ENCODE results near the gene DDX28.

DDX28 gene

GRCh38 chr16:68028996-68029395 lies 6.0 kb upstream of the DDX28 start:
- no peak for TF ChIP-seq POLR2AphosphoS5 (IDR thresholded peaks at IDR 0.05; ENCODE audit: low read depth, low read length)
- TF ChIP-seq FOXP2 (optimal IDR thresholded peaks at IDR 0.05; ENCODE audit: borderline replicate concordance, extremely low read depth, extremely low read length, insufficient read depth), result no peak
- no peak for TF ChIP-seq SIN3A (IDR thresholded peaks at IDR 0.05; ENCODE audit: borderline replicate concordance, insufficient read depth, low read length)
- TF ChIP-seq, protein P1, sequence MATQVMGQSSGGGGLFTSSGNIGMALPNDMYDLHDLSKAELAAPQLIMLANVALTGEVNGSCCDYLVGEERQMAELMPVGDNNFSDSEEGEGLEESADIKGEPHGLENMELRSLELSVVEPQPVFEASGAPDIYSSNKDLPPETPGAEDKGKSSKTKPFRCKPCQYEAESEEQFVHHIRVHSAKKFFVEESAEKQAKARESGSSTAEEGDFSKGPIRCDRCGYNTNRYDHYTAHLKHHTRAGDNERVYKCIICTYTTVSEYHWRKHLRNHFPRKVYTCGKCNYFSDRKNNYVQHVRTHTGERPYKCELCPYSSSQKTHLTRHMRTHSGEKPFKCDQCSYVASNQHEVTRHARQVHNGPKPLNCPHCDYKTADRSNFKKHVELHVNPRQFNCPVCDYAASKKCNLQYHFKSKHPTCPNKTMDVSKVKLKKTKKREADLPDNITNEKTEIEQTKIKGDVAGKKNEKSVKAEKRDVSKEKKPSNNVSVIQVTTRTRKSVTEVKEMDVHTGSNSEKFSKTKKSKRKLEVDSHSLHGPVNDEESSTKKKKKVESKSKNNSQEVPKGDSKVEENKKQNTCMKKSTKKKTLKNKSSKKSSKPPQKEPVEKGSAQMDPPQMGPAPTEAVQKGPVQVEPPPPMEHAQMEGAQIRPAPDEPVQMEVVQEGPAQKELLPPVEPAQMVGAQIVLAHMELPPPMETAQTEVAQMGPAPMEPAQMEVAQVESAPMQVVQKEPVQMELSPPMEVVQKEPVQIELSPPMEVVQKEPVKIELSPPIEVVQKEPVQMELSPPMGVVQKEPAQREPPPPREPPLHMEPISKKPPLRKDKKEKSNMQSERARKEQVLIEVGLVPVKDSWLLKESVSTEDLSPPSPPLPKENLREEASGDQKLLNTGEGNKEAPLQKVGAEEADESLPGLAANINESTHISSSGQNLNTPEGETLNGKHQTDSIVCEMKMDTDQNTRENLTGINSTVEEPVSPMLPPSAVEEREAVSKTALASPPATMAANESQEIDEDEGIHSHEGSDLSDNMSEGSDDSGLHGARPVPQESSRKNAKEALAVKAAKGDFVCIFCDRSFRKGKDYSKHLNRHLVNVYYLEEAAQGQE (IDR thresholded peaks at IDR 0.05; ENCODE audit: insufficient read depth in 1 of 2, low read depth in 2 of 2, low read length in 2 of 2), result no peak
- no peak for TF ChIP-seq TAF1 (IDR thresholded peaks at IDR 0.05; ENCODE audit: borderline replicate concordance, insufficient read depth, low read length)

DNA sequence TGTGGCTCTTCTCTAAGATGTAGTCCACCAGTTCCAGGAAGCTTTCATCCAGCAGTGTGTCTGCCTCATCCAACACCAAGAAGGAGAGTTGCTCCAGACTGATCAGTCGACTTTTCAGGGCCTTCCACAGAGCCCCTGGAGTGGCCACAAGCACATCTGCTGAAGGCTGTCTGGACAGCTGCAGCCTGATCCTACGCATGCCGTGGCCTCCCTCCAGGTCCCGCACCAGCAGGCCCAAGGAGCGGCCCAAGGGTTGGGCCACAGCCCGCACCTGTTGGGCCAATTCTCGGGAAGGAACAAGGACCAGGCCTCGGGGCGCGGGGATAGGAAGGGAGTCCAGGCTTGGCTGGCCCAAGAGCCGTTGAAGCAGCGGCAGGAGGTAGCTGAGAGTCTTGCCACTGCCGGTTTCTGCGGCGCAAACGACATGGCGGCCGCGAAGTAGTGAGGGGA lies 729 bp downstream of the DDX28 start:
- TF ChIP-seq, protein P1 (IDR thresholded peaks at IDR 0.05; ENCODE audit: insufficient read depth in 1 of 2, low read depth in 2 of 2, low read length in 2 of 2), result no peak
- TF ChIP-seq POLR2AphosphoS5 (IDR thresholded peaks at IDR 0.05; ENCODE audit: low read depth, low read length) (no peak), SIN3A (IDR thresholded peaks at IDR 0.05; ENCODE audit: borderline replicate concordance, insufficient read depth, low read length) (no peak), TAF1 (IDR thresholded peaks at IDR 0.05; ENCODE audit: borderline replicate concordance, insufficient read depth, low read length) (no peak), FOXP2 (optimal IDR thresholded peaks at IDR 0.05; ENCODE audit: borderline replicate concordance, extremely low read depth, extremely low read length, insufficient read depth) (no peak)

DNA sequence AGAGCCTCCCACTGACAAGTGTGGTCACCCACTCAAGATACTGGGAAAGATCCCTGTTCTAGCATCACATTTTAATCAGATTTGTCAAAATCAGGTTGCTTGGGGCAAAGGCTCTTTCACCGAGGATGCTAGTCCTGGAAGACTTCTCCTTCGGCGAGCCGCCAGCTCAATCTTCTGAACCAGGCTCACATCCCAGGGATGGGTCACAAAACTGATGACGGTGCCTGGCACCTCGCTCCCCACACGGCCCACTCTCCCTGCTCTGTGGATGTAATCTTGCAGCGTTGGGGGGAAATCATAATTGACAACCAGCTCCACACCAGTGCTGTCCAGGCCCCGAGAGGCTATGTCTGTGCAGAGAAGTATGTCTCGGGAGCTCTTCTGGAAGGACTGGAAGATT lies 1.5 kb downstream of the DDX28 start:
- TF ChIP-seq, protein P1 (IDR thresholded peaks at IDR 0.05; ENCODE audit: insufficient read depth in 1 of 2, low read depth in 2 of 2, low read length in 2 of 2), result no peak
- TF ChIP-seq SIN3A (IDR thresholded peaks at IDR 0.05; ENCODE audit: borderline replicate concordance, insufficient read depth, low read length) (no peak), POLR2AphosphoS5 (IDR thresholded peaks at IDR 0.05; ENCODE audit: low read depth, low read length) (no peak), TAF1 (IDR thresholded peaks at IDR 0.05; ENCODE audit: borderline replicate concordance, insufficient read depth, low read length) (no peak), FOXP2 (optimal IDR thresholded peaks at IDR 0.05; ENCODE audit: borderline replicate concordance, extremely low read depth, extremely low read length, insufficient read depth) (no peak)

DNA sequence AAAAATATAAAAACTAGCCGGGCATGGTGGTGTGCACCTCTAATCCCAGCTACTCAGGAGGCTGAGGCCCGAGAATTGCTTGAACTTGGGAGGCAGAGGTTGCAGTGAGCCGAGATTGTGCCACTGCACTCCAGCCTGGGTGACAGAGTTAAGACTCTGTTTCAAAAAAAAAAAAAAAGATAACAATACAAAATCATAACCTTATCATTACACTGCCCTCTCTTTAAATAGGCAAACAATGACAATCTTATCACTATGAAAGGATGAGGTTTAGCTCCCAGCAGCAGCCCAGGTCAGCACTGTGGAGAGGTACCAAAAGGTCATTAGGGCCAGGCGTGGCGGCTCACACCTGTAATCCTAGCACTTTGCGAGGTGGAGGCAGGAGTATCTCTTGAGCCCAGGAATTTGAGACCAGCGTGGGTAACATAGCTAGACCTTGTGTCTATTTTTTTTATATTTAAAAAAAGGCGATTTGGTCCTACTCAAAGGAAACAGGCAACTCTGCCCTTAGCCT lies 3.8 kb downstream of the DDX28 start:
- TF ChIP-seq, protein P1 (IDR thresholded peaks at IDR 0.05; ENCODE audit: insufficient read depth in 1 of 2, low read depth in 2 of 2, low read length in 2 of 2), result no peak
- TF ChIP-seq POLR2AphosphoS5 (IDR thresholded peaks at IDR 0.05; ENCODE audit: low read depth, low read length), result no peak
- no peak for TF ChIP-seq TAF1 (IDR thresholded peaks at IDR 0.05; ENCODE audit: borderline replicate concordance, insufficient read depth, low read length)
- TF ChIP-seq FOXP2 (optimal IDR thresholded peaks at IDR 0.05; ENCODE audit: borderline replicate concordance, extremely low read depth, extremely low read length, insufficient read depth), result no peak
- no peak for TF ChIP-seq SIN3A (IDR thresholded peaks at IDR 0.05; ENCODE audit: borderline replicate concordance, insufficient read depth, low read length)
